ENCODE data around the gene FUNDC1. TPM values are rescaled to one million over a fixed set of nuclear protein-coding genes. Genes with fewer than 3 reads are reported as not detected.
"Not testable (repeated sequence)": the region's sequence is repeated elsewhere in the genome, so short reads cannot be mapped to it uniquely, and the experiment has no call there.

The FUNDC1 gene
- total and polyA plus RNA-seq, 8 donors = 2.6 to 11.8 (median 5.8) TPM

GRCh38 chrX:44569122-44569521 is 26.5 kb upstream of the FUNDC1 start:
- H3K9me3 ChIP-seq = no peaks in the 10 kb centered on the region
- FAIRE-seq = no peak
- no peak overlapping the region for H3K4me3 ChIP-seq
- peaks cover 0 to 5% (median 0%) of the 10 kb centered on the region in 4 donors for H3K27me3 ChIP-seq
- no peak for ATAC-seq
- DNase-seq = no peak
- H3K4me1 ChIP-seq = no peaks in the 10 kb centered on the region
- 84 to 91% methylated on average over 1 of the region's 1 CpG for WGBS, 2 donors
- intact Hi-C loops (cut with DNase I) = no loop called here
- no peak overlapping the region for H3K27ac ChIP-seq
- H3K36me3 ChIP-seq = no peaks in the 10 kb centered on the region
- TF ChIP-seq, protein P1, sequence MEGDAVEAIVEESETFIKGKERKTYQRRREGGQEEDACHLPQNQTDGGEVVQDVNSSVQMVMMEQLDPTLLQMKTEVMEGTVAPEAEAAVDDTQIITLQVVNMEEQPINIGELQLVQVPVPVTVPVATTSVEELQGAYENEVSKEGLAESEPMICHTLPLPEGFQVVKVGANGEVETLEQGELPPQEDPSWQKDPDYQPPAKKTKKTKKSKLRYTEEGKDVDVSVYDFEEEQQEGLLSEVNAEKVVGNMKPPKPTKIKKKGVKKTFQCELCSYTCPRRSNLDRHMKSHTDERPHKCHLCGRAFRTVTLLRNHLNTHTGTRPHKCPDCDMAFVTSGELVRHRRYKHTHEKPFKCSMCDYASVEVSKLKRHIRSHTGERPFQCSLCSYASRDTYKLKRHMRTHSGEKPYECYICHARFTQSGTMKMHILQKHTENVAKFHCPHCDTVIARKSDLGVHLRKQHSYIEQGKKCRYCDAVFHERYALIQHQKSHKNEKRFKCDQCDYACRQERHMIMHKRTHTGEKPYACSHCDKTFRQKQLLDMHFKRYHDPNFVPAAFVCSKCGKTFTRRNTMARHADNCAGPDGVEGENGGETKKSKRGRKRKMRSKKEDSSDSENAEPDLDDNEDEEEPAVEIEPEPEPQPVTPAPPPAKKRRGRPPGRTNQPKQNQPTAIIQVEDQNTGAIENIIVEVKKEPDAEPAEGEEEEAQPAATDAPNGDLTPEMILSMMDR (IDR thresholded peaks at IDR 0.05) = no peak

DNA sequence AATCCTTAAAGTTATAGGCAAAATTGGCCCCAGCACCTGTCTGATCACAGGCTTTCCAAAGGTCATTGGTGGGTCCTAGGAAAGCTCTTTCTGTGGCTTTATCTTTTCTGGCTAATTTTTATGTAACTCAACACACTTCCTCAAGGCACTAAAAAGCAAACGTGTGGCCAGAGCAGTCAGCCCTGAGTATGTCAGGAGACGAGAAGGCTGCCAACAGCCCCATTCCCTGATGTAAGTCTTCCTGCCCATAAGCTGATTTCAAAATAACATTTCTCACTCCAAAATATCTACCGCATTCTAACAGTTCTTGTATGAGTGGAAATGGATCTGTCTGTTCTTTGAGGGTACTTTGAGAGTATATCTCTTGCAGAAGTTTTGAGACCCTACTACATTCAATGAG is 25.5 kb upstream of the FUNDC1 start:
- Histone ChIP-seq H3K27ac (no peak overlapping the region), H3K36me3 (no peaks in the 10 kb centered on the region), H3K27me3 (peaks cover 0 to 5% (median 0%) of the 10 kb centered on the region in 4 donors), H3K4me3 (no peak overlapping the region), H3K4me1 (no peaks in the 10 kb centered on the region), H3K9me3 (no peaks in the 10 kb centered on the region)
- TF ChIP-seq, protein P1 (IDR thresholded peaks at IDR 0.05) = no peak
- DNase-seq (no peak), ATAC-seq (no peak), FAIRE-seq (no peak)
- intact Hi-C loops (cut with DNase I) = no loop called here
- 59 to 62% methylated on average over 3 of the region's 3 CpGs for WGBS, 2 donors

DNA sequence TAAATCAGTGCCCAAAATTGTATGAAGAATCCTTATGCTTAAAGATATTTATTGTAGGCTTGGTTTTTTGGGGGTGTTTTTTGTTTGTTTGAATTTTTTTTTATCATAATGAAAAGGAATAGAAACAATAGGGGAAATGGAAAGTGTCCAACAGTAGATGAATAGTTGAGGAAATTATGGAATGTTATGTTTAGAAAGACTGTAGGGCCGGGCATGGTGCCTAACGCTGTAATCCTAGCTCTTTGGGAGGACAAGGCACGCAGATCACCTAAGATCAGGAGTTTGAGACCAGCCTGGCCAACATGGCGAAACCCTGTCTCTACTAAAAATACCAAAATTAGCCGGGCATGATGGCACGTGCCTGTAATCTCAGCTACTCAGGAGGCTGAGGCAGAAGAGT is 19.2 kb upstream of the FUNDC1 start:
- intact Hi-C loops (cut with DNase I); DNase-seq; H3K36me3 ChIP-seq; H3K4me3 ChIP-seq; H3K4me1 ChIP-seq; FAIRE-seq; ATAC-seq; H3K9me3 ChIP-seq; H3K27me3 ChIP-seq; H3K27ac ChIP-seq: not testable (repeated sequence)
- WGBS, 2 donors = 82 to 84% methylated on average over 6 of the region's 6 CpGs

DNA sequence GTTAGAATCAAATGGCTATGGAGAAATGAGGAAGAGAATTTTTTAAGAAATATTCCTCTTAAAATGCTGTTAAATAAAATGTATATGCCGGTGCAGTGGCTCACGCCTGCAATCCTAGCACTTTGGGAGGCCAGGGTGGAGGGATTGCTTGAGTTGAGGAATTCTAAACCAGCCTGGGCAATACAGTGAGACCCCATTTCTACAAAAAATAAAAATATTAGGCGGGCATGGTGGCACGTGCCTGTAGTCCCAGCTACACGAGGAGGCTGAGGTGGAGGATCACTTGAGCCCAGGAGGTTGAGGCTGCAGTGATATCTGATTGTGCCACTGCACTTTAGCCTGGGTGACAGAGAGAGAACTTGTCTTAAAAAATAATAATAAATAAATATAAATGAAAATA is 7.9 kb upstream of the FUNDC1 start:
- intact Hi-C loops (cut with DNase I) = no loop called here
- TF ChIP-seq, protein P1 (IDR thresholded peaks at IDR 0.05) = no peak
- Histone ChIP-seq H3K27me3 (peaks cover 0 to 3% (median 0%) of the 10 kb centered on the region in 4 donors), H3K27ac (no peak overlapping the region), H3K36me3 (no peaks in the 10 kb centered on the region), H3K4me1 (no peaks in the 10 kb centered on the region), H3K9me3 (no peaks in the 10 kb centered on the region), H3K4me3 (no peak overlapping the region)
- no peak for FAIRE-seq
- WGBS, 2 donors = 81 to 84% methylated on average over 5 of the region's 5 CpGs
- no peak for ATAC-seq
- DNase-seq = no peak

- peak overlapping the region in 2 of 4 donors; percentile 24 to 37 for H3K27ac ChIP-seq
- H3K4me3 ChIP-seq; intact Hi-C loops (cut with DNase I); H3K9me3 ChIP-seq; ATAC-seq; H3K27me3 ChIP-seq; H3K4me1 ChIP-seq; H3K36me3 ChIP-seq: not testable (repeated sequence)
- FAIRE-seq (peak; percentile 23), DNase-seq (peak in 2 of 6 donors; percentile 2 to 13)
- 44 to 56% methylated on average over 5 of the region's 5 CpGs for WGBS, 2 donors
Observed at GRCh38 chrX:44545454-44545853, 2.8 kb upstream of the FUNDC1 start.

- Histone ChIP-seq H3K9me3 (no peaks in the 10 kb centered on the region), H3K4me1 (peaks cover 0 to 5% (median 3%) of the 10 kb centered on the region in 3 donors), H3K4me3 (no peak overlapping the region), H3K36me3 (no peaks in the 10 kb centered on the region), H3K27me3 (no peaks in the 10 kb centered on the region), H3K27ac (no peak overlapping the region)
- 84 to 86% methylated on average over 6 of the region's 6 CpGs for WGBS, 2 donors
- intact Hi-C loops (cut with DNase I) = no loop called here
- ATAC-seq (no peak), DNase-seq (no peak), FAIRE-seq (no peak)
- TF ChIP-seq, protein P1 (IDR thresholded peaks at IDR 0.05) = no peak
Observed at GRCh38 chrX:44544036-44544435, 1.4 kb upstream of the FUNDC1 start.

All from pancreas (tissue), 10 donors.